ENCODE measurements around the gene COX19. TPM values are rescaled to one million over a fixed set of nuclear protein-coding genes. Genes with fewer than 3 reads are reported as not detected.

The COX19 gene
- total RNA-seq, 1 donor from 2014 or later, result 12.9 TPM

DNA sequence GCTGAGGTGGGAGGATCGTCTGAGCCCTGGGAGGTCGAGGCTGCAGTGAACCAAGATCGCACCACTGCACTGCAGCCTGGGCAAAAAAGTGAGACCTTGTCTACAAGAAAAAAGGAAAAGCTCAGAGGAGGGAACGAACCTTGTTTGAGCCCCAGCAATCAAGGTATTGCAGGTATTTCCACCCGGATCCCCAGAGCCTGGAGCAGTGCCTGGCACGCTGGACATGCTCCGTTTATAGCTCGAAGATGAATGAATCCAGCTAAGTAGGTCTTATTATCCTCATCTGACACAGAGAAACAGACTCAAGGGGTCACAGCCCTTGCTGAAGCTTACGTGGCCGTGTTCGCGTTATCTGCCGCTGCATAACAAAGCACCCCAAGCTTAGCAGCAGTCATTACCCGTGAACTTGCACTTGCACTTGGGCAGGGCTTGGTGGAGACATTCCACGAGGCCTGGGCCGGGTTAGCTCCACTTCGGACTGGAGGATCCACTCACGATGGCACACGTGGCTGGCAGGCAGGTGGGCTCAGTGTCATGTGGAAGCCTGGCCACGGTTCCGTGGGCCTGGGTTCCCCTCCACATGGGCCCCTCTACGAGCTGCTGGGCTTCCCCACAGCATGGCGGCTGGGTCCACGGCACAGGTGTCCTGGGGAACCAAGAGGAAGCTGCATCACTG lies 3.2 kb upstream of the COX19 start:
- Histone ChIP-seq H3K36me3 (peaks cover 3% of the 10 kb centered on the region), H3K4me3 (no peak overlapping the region), H3K27ac (no peak overlapping the region), H3K9me3 (no peaks in the 10 kb centered on the region), H3K27me3 (ENCODE audit: low read depth) (peaks cover 6% of the 10 kb centered on the region), H3K4me1 (peaks cover 9% of the 10 kb centered on the region)
- TF ChIP-seq CTCF (IDR thresholded peaks at IDR 0.05), result no peak
- DNase-seq (no peak), ATAC-seq (no peak)
- intact Hi-C loops (cut with DNase I), result no loop called here

DNA sequence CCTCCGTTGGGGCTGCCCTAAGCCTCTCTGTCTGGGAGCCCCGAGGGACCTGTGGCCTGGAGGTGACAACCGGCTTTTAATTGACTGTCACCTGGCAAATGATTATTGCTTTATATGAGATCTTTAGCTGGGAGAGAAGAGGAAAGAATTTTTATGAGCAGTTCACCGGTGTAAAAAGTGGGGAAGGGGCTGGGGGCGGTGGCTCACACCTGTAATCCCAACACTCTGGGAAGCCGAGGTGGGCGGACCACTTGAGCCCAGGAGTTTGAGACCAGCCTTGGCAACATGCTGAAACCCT lies 2.6 kb upstream of the COX19 start:
- no peak for TF ChIP-seq CTCF (IDR thresholded peaks at IDR 0.05)
- Histone ChIP-seq H3K27me3 (ENCODE audit: low read depth) (peaks cover under 1% of the 10 kb centered on the region), H3K4me1 (peaks cover 14% of the 10 kb centered on the region), H3K36me3 (peaks cover 8% of the 10 kb centered on the region), H3K4me3 (no peak overlapping the region), H3K27ac (no peak overlapping the region), H3K9me3 (no peaks in the 10 kb centered on the region)
- ATAC-seq (no peak), DNase-seq (no peak)
- intact Hi-C loops (cut with DNase I), result no loop called here

DNA sequence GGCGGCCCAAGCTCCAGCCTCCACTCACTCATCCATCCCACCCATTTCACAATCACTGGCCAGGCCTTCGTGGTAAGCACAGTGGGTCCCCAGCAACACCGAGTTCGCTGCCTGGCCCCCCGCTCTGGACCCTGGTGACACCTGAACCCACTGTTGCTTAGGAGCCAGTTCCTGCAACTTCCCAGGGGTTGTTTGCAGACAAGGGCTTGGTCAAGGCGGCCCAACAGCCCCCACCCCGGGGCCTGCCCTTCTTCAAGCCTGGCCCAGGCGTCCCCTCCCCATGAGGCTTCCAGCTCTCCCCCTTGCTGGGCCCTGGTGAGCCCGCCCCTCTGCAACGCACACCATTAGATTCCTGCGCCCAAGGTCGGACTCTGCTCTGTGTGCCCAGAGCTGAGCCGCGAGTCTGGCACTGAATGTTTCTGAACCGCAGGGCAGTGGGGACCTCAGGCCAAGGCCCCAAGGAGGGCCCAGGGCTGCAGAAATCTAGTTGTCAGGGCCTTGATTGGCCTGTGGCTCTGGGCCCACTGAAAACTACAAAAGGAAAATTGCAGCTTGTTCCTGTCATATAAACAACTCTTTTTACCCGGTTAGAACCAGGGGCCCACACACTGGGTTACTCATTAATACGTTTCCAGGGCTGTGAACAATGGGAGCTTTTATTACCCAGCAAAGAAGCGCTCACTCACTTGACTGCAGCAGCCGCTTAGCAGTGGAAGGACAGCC lies 2.1 kb upstream of the COX19 start:
- intact Hi-C loops (cut with DNase I), result no loop called here
- no peak for ATAC-seq
- TF ChIP-seq CTCF (IDR thresholded peaks at IDR 0.05), result no peak
- Histone ChIP-seq H3K4me1 (peaks cover 19% of the 10 kb centered on the region), H3K4me3 (no peak overlapping the region), H3K27me3 (ENCODE audit: low read depth) (no peaks in the 10 kb centered on the region), H3K9me3 (no peaks in the 10 kb centered on the region), H3K36me3 (peaks cover 13% of the 10 kb centered on the region), H3K27ac (no peak overlapping the region)
- no peak for DNase-seq

DNA sequence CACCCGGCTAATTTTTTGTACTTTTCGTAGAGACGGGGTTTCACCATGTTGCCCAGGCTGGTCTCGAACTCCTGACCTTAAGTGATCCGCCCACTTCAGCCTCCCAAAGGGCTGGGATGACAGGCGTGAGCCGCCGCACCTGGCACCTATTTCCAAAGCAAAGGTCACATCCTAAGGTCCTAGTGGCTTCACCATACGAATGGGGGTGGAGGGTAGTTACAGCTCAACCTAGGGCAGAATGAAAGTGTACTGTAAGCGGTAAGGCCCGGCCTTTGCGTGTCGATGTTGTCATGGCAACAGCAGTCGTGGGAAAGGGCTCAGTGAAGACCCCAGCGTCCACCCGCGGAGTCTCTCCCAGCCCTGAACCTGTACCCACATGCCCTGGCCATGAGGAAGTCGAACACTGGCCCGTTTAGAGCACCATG lies 1.6 kb upstream of the COX19 start:
- intact Hi-C loops (cut with DNase I), result no loop called here
- H3K27ac ChIP-seq, result no peak overlapping the region
- no peak for DNase-seq

More for the DNA sequence above, 1.6 kb upstream of the COX19 start:
- Histone ChIP-seq H3K4me3 (no peak overlapping the region), H3K27me3 (ENCODE audit: low read depth) (no peaks in the 10 kb centered on the region), H3K9me3 (no peaks in the 10 kb centered on the region), H3K4me1 (peaks cover 25% of the 10 kb centered on the region), H3K36me3 (peaks cover 19% of the 10 kb centered on the region)
- no peak for TF ChIP-seq CTCF (IDR thresholded peaks at IDR 0.05)
- no peak for ATAC-seq

All from lower lobe of right lung (tissue), 2 donors.